SU-DHL-6 (cell line): ENCODE measurements around the gene CD180.

ENCODE experiments used
- CTCF ChIP-seq: fragments of 200-600 bp; sonication (generic); IDR thresholded peaks from one replicate; pipeline ENCODE4 v1.5.1; 2017; ENCODE audit warnings: antibody characterized with exemption, mild to moderate bottlenecking, low read length, moderate library complexity; ENCODE audit not compliant: insufficient read depth, poor library complexity, severe bottlenecking
- EZH2phosphoT487 ChIP-seq: fragments of 200-600 bp; sonication (generic), shearing (Covaris generic); conservative IDR thresholded peaks from 2 replicates; pipeline ENCODE4 v1.6.1; 2018; ENCODE audit warnings: mild to moderate bottlenecking, antibody characterized with exemption, low read length, moderate library complexity, mixed read lengths

- TF ChIP-seq CTCF, result no peak
- no peak for TF ChIP-seq EZH2phosphoT487
These were observed 43.3 kb downstream of the CD180 start for GRCh38 chr5:67153292-67153691.
